ENCODE results near the gene LPP.

DNA sequence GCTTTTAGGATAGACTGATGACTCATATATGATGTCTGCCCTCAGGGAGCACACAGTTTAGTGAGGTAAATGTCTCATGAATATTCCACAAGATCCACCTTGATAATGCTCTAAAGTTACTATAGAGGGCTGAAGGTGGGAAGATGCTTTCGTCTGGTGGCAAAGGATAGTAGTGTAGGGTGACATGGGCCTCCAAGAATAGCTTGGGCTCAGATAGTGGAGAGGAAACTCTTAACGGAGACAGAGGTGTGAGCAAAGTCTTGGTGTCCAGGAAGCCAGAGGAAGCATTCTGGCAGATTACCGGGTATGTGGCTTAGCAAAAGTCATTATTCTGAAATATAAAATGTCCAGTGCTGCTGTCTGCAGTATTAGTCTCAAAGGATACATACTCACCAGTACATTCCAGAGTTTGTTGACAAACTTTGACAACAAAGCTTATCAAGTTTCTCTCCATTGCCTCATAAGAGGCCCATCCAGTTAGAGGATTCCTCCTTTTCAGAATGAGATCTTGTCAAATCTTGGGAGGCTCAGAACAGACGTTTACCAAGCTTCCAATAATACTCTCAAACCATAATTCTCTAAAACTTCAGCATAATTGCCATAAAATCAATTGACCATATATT, 316.7 kb downstream of the LPP start:
- no peak for TF ChIP-seq BHLHE40 (IDR thresholded peaks at IDR 0.05; ENCODE audit: borderline replicate concordance)
- no peak for TF ChIP-seq FOXM1 (IDR thresholded peaks at IDR 0.05; ENCODE audit: borderline replicate concordance)
- TF ChIP-seq TARDBP (IDR thresholded peaks at IDR 0.05) = no peak
- no peak for TF ChIP-seq SP1 (IDR thresholded peaks at IDR 0.05)
- no peak for TF ChIP-seq NFRKB (IDR thresholded peaks at IDR 0.05)
- TF ChIP-seq HDGF (IDR thresholded peaks at IDR 0.05; ENCODE audit: borderline replicate concordance) = no peak
- no peak for TF ChIP-seq FOXA1 (IDR thresholded peaks at IDR 0.05)
- TF ChIP-seq L3MBTL2 (conservative IDR thresholded peaks at IDR 0.05) = no peak
- no peak for TF ChIP-seq FOXK2 (IDR thresholded peaks at IDR 0.05)
- TF ChIP-seq ELF4 (IDR thresholded peaks at IDR 0.05) = no peak
